ELR (cell line): ENCODE measurements around the gene TRPT1.

Source experiments
- DNase-seq: peaks from one replicate; pipeline ENCODE4 v3.0.0-alpha.2; 2015; ENCODE audit warnings: low read depth

The TRPT1 gene

GRCh38 chr11:64208086-64208795 is 17.7 kb downstream of the TRPT1 start:
- DNase-seq = no peak

- DNase-seq = peak; percentile 83
Measured at GRCh38 chr11:64207256-64208085, 18.5 kb downstream of the TRPT1 start.

GRCh38 chr11:64206457-64207255 is 19.3 kb downstream of the TRPT1 start, which contains the start of gene FERMT3:
FERMT3 (plus strand) TSS chr11:64206721; CDS start chr11:64207365, 644 bp downstream.
- no peak for DNase-seq

- DNase-seq = peak; percentile 95
Measured at GRCh38 chr11:64204464-64204989, 21.5 kb downstream of the TRPT1 start.

GRCh38 chr11:64204080-64204440 is 21.9 kb downstream of the TRPT1 start:
- no peak for DNase-seq

- no peak for DNase-seq
Measured at GRCh38 chr11:64203421-64204079, 22.4 kb downstream of the TRPT1 start.

GRCh38 chr11:64202992-64203391 is 23.0 kb downstream of the TRPT1 start:
- no peak for DNase-seq

- DNase-seq = no peak
Measured at GRCh38 chr11:64201543-64201942, 24.4 kb downstream of the TRPT1 start.

GRCh38 chr11:64198511-64198910 is 27.5 kb downstream of the TRPT1 start:
- no peak for DNase-seq

GRCh38 chr11:64196626-64197025 is 29.4 kb downstream of the TRPT1 start:
- no peak for DNase-seq

GRCh38 chr11:64192434-64192833 is 33.6 kb downstream of the TRPT1 start:
- no peak for DNase-seq

- DNase-seq = peak; percentile 24
Measured at GRCh38 chr11:64186492-64187165, 39.4 kb downstream of the TRPT1 start.

GRCh38 chr11:64185693-64186491 is 40.1 kb downstream of the TRPT1 start, which contains the start of gene STIP1:
STIP1 (plus strand) TSS chr11:64186171; CDS start chr11:64186262, 91 bp downstream.
- DNase-seq = peak; percentile 100

- DNase-seq = peak; percentile 91
Measured at GRCh38 chr11:64185175-64185692, 40.8 kb downstream of the TRPT1 start.

- DNase-seq = no peak
Measured at GRCh38 chr11:64183890-64184289, 42.1 kb downstream of the TRPT1 start.

- peak; percentile 93 for DNase-seq
Measured at GRCh38 chr11:64181506-64182411, 44.2 kb downstream of the TRPT1 start.

GRCh38 chr11:64180891-64181290 is 45.1 kb downstream of the TRPT1 start:
- no peak for DNase-seq

GRCh38 chr11:64178951-64179639 is 46.9 kb downstream of the TRPT1 start:
- DNase-seq = no peak
